ENCODE measurements around the gene TSPEAR. TPM values are rescaled to one million over a fixed set of nuclear protein-coding genes. Genes with fewer than 3 reads are reported as not detected.

TSPEAR gene
- total RNA-seq, 1 donor from 2014 or later, result not detected

- peaks cover 14% of the 10 kb centered on the region for H3K4me1 Mint-ChIP-seq (ENCODE audit: low read depth, unreplicated experiment)
- TF ChIP-seq CTCF (IDR thresholded peaks at IDR 0.05; ENCODE audit: partially characterized antibody, unreplicated experiment), result no peak
- DNase-seq, result no peak
- no peak overlapping the region for H3K4me3 Mint-ChIP-seq (ENCODE audit: unreplicated experiment)
- H3K9me3 Mint-ChIP-seq (ENCODE audit: unreplicated experiment), result peaks cover 6% of the 10 kb centered on the region
- H3K36me3 Mint-ChIP-seq (ENCODE audit: unreplicated experiment), result no peaks in the 10 kb centered on the region
- H3K27me3 Mint-ChIP-seq (ENCODE audit: unreplicated experiment), result peaks cover 9% of the 10 kb centered on the region
- H3K27ac Mint-ChIP-seq (ENCODE audit: unreplicated experiment), result no peak overlapping the region
Observed at GRCh38 chr21:44723177-44724131, 12.1 kb upstream of the TSPEAR start.

GRCh38 chr21:44722731-44723130, 11.4 kb upstream of the TSPEAR start:
- peak overlapping the region; percentile 5 for H3K4me3 Mint-ChIP-seq (ENCODE audit: unreplicated experiment)
- peaks cover 5% of the 10 kb centered on the region for H3K9me3 Mint-ChIP-seq (ENCODE audit: unreplicated experiment)
- H3K27me3 Mint-ChIP-seq (ENCODE audit: unreplicated experiment), result peaks cover 9% of the 10 kb centered on the region
- no peak overlapping the region for H3K27ac Mint-ChIP-seq (ENCODE audit: unreplicated experiment)
- peaks cover 14% of the 10 kb centered on the region for H3K4me1 Mint-ChIP-seq (ENCODE audit: low read depth, unreplicated experiment)
- TF ChIP-seq CTCF (IDR thresholded peaks at IDR 0.05; ENCODE audit: partially characterized antibody, unreplicated experiment), result no peak
- no peak for DNase-seq
- no peaks in the 10 kb centered on the region for H3K36me3 Mint-ChIP-seq (ENCODE audit: unreplicated experiment)

- no peaks in the 10 kb centered on the region for H3K9me3 Mint-ChIP-seq (ENCODE audit: unreplicated experiment)
Observed at GRCh38 chr21:44720170-44720569, 8.8 kb upstream of the TSPEAR start.

GRCh38 chr21:44718571-44718970, 7.2 kb upstream of the TSPEAR start:
- Mint-ChIP-seq H3K9me3 (ENCODE audit: unreplicated experiment) (no peaks in the 10 kb centered on the region), H3K27me3 (ENCODE audit: unreplicated experiment) (peaks cover 9% of the 10 kb centered on the region), H3K4me3 (ENCODE audit: unreplicated experiment) (no peak overlapping the region), H3K4me1 (ENCODE audit: low read depth, unreplicated experiment) (peaks cover 16% of the 10 kb centered on the region), H3K27ac (ENCODE audit: unreplicated experiment) (no peak overlapping the region), H3K36me3 (ENCODE audit: unreplicated experiment) (no peaks in the 10 kb centered on the region)
- DNase-seq, result no peak
- no peak for TF ChIP-seq CTCF (IDR thresholded peaks at IDR 0.05; ENCODE audit: partially characterized antibody, unreplicated experiment)

More at GRCh38 chr21:44720170-44720569, 8.8 kb upstream of the TSPEAR start:
- DNase-seq, result no peak
- TF ChIP-seq CTCF (IDR thresholded peaks at IDR 0.05; ENCODE audit: partially characterized antibody, unreplicated experiment), result no peak
- H3K27ac Mint-ChIP-seq (ENCODE audit: unreplicated experiment), result no peak overlapping the region
- H3K4me1 Mint-ChIP-seq (ENCODE audit: low read depth, unreplicated experiment), result peaks cover 13% of the 10 kb centered on the region
- no peak overlapping the region for H3K4me3 Mint-ChIP-seq (ENCODE audit: unreplicated experiment)
- no peaks in the 10 kb centered on the region for H3K36me3 Mint-ChIP-seq (ENCODE audit: unreplicated experiment)
- peaks cover 9% of the 10 kb centered on the region for H3K27me3 Mint-ChIP-seq (ENCODE audit: unreplicated experiment)

GRCh38 chr21:44718093-44718492, 6.7 kb upstream of the TSPEAR start:
- no peak overlapping the region for H3K4me3 Mint-ChIP-seq (ENCODE audit: unreplicated experiment)
- H3K4me1 Mint-ChIP-seq (ENCODE audit: low read depth, unreplicated experiment), result peaks cover 15% of the 10 kb centered on the region
- peaks cover 9% of the 10 kb centered on the region for H3K27me3 Mint-ChIP-seq (ENCODE audit: unreplicated experiment)
- H3K36me3 Mint-ChIP-seq (ENCODE audit: unreplicated experiment), result no peaks in the 10 kb centered on the region
- TF ChIP-seq CTCF (IDR thresholded peaks at IDR 0.05; ENCODE audit: partially characterized antibody, unreplicated experiment), result no peak
- no peak overlapping the region for H3K27ac Mint-ChIP-seq (ENCODE audit: unreplicated experiment)
- no peak for DNase-seq
- no peaks in the 10 kb centered on the region for H3K9me3 Mint-ChIP-seq (ENCODE audit: unreplicated experiment)
